ENCODE measurements around the gene ZNF268. TPM values are rescaled to one million over a fixed set of nuclear protein-coding genes. Genes with fewer than 3 reads are reported as not detected.
"Not testable (repeated sequence)": the region's sequence is repeated elsewhere in the genome, so short reads cannot be mapped to it uniquely, and the experiment has no call there.

Gene ZNF268
- total RNA-seq, 1 donor, result 18.0 TPM

GRCh38 chr12:133226690-133227089 is 45.4 kb downstream of the ZNF268 start:
- DNase-seq (ENCODE audit: low read depth in 2 of 3, low spot score in 2 of 3), result no peak

GRCh38 chr12:133227281-133227852 is 46.1 kb downstream of the ZNF268 start:
- DNase-seq (ENCODE audit: low read depth in 2 of 3, low spot score in 2 of 3), result no peak

GRCh38 chr12:133231001-133231400 is 49.7 kb downstream of the ZNF268 start:
- no peak for DNase-seq (ENCODE audit: low read depth in 2 of 3, low spot score in 2 of 3)

GRCh38 chr12:133233006-133233405 is 51.7 kb downstream of the ZNF268 start:
- no peak for DNase-seq (ENCODE audit: low read depth in 2 of 3, low spot score in 2 of 3)

GRCh38 chr12:133233993-133234564 is 52.8 kb downstream of the ZNF268 start:
- DNase-seq (ENCODE audit: low read depth in 2 of 3, low spot score in 2 of 3), result no peak

- no peak for DNase-seq (ENCODE audit: low read depth in 2 of 3, low spot score in 2 of 3)
These were observed 53.7 kb downstream of the ZNF268 start for GRCh38 chr12:133234971-133235370.

GRCh38 chr12:133235401-133236112 is 54.3 kb downstream of the ZNF268 start, which contains the start of gene ANHX:
Gene ANHX (minus strand): TSS chr12:133235877. CDS start chr12:133234356, 1,521 bp downstream.
- no peak for DNase-seq (ENCODE audit: low read depth in 2 of 3, low spot score in 2 of 3)

GRCh38 chr12:133236144-133236543 is 54.8 kb downstream of the ZNF268 start:
- no peak for DNase-seq (ENCODE audit: low read depth in 2 of 3, low spot score in 2 of 3)

GRCh38 chr12:133236556-133236955 is 55.3 kb downstream of the ZNF268 start:
- no peak for DNase-seq (ENCODE audit: low read depth in 2 of 3, low spot score in 2 of 3)

- no peak for DNase-seq (ENCODE audit: low read depth in 2 of 3, low spot score in 2 of 3)
These were observed 70.4 kb downstream of the ZNF268 start for GRCh38 chr12:133251732-133252131.

- DNase-seq (ENCODE audit: low read depth in 2 of 3, low spot score in 2 of 3), result not testable (repeated sequence)
These were observed 74.5 kb downstream of the ZNF268 start for GRCh38 chr12:133255833-133256232.

- no peak for DNase-seq (ENCODE audit: low read depth in 2 of 3, low spot score in 2 of 3)
These were observed 75.0 kb downstream of the ZNF268 start for GRCh38 chr12:133256321-133256720.

- DNase-seq (ENCODE audit: low read depth in 2 of 3, low spot score in 2 of 3), result no peak
These were observed 82.9 kb downstream of the ZNF268 start for GRCh38 chr12:133264173-133264572.

Small RNA genes lying within 50 kb of the gene (small RNA-seq; reads per million reads assigned to genes)
- gene RF00019 (not detected), gene RNU6-717P (not detected)

Other genes with a start within 250 kb of the ZNF268 start
- 4.3 TPM for gene ZNF605, start 225.2 kb upstream of the ZNF268 start, total RNA-seq
- gene ZNF26, start 195.1 kb upstream of the ZNF268 start, total RNA-seq, result 59.0 TPM
- 18.0 TPM for gene ZNF84, start 144.0 kb upstream of the ZNF268 start, total RNA-seq
- gene ZNF140, start 100.6 kb upstream of the ZNF268 start, total RNA-seq, result 19.7 TPM
- gene ZNF891, start 51.2 kb upstream of the ZNF268 start, total RNA-seq, result 1.3 TPM
- gene ZNF10, start 50.9 kb upstream of the ZNF268 start, total RNA-seq, result 21.5 TPM
- gene ANHX, start 54.4 kb downstream of the ZNF268 start, total RNA-seq, result not detected

Measured in hematopoietic multipotent progenitor cell (in vitro differentiated cells).